ENCODE results near the gene SAMM50.
"Not testable (repeated sequence)": the region's sequence is repeated elsewhere in the genome, so short reads cannot be mapped to it uniquely, and the experiment has no call there.

SAMM50 gene

DNA sequence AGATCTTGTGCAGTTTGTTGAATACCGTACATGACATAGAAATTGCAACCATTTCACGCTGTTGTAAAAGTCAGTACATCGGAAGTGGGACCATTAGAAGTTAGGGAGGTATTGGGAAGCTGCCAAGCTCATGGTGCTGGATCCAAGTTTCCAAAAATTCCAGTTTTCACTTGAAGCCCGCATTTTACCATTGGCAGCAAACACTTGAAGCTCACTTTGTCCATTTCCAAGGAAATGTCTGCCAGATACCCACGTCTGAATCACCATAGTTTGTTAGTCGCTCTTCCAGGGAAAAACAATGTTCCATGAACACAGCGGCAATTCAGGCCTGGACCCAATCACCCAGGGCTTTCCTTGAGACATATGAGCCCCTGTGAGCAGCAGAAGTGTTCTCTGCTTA is 46.3 kb downstream of the SAMM50 start:
- DNase-seq (ENCODE audit: low read depth): no peak

DNA sequence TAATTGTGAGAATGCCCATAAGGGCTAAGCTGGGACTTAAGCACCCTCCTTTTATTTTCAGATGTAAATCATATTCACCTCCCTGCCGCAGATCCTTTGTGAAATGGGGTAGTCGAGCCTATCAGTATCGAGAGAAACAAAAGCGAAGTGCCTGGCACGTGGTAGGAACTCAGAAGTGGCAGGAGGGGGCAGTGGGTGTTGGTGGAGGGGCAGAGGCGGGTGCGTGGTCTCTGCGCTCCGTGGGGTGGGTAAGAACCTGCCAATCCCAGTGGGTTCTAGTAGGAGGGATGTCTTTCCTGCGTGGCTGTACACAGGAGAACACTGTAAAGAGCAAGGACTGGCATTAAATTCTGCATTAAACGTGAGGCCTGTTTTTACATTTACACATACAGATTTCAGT is 47.1 kb downstream of the SAMM50 start:
- no peak for DNase-seq (ENCODE audit: low read depth)

DNA sequence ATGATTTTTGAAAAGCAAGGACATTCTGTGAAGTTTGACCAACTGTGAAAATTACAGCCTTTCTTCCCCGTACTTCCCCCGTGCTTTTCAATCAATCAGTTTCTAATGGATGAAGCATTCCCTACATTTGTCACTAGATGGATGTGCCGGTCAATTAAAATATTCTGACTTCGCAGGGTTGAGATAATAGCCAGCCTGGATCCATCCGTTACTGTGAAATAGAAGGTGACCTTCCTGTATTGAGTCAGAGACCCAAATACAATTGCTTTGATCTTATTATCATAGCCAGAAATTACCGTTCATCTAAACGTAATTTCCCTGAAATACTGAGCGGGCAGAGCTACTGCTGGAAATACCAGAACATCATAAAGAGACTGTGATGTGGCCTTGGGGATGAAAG is 47.8 kb downstream of the SAMM50 start:
- DNase-seq (ENCODE audit: low read depth): no peak

DNA sequence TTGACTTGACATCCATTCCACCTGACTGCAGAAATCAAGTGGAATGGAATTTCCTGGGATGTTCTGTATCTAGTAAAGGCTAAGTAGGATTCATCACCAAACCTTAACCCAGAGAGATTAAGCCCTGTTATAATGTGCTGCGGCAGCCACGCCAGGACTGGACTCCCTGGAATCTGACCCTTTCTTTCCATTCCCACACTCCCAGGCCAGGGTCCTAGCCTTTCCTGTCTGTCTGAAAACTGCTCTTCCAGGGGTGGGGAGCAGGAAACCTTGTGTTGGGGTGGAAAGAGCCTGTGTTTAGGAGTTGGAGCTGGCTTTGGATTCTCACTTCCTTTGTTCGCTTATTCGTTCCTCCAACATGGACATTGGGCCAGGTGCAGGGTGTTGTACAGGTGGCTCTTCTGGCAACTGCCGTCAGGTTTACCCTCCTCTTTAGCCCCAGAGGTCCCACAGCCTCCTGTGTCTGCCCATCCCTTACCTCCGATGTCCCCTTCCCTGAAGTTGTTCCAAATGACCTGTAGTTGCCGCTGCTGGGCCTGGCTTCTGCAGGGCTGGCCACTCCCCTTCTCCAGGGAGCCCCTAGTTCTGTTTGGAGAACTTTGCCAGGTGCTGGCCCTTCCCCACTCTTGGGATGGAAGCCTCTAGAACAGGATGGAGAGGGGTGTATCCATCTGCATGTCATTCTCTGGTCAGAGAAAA is 48.3 kb downstream of the SAMM50 start:
- no peak for DNase-seq (ENCODE audit: low read depth)

DNA sequence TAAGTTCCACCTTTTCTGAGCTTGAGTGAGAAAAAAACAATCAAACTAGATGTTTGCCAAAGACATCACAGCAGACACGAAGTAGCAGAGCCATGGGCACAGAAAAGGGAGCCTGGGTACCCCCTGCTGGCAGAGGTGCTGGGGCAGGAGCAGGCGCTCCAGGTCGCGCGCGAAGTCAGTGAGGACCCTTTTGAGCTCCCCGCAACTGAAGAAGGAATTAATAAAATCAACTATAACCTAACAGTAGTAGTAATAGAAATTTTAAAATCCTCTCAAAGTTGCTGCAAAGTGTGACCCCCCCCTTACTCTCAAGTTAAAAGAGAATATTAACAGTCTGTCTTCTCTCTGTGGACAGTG is 48.8 kb downstream of the SAMM50 start:
- no peak for DNase-seq (ENCODE audit: low read depth)

DNA sequence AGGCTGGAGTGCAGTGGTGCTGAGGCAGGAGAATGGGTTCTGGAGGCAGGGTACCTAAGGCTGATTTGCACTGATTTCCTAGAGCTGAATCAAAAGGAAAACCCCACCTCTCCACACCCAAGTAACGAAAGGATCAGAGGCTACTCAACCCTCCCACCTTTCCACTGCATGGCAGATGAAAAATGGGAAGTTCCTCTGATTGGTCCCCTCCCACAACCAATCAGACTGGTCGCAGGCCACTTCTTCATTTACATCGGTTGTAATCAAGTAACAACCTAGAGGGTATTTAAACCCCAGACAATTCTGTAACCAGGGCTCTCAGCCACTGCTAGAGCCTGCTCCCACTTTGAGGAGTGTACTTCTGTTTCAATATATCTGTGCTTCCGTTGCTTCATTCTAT is 50.3 kb downstream of the SAMM50 start:
- DNase-seq (ENCODE audit: low read depth): no peak

DNA sequence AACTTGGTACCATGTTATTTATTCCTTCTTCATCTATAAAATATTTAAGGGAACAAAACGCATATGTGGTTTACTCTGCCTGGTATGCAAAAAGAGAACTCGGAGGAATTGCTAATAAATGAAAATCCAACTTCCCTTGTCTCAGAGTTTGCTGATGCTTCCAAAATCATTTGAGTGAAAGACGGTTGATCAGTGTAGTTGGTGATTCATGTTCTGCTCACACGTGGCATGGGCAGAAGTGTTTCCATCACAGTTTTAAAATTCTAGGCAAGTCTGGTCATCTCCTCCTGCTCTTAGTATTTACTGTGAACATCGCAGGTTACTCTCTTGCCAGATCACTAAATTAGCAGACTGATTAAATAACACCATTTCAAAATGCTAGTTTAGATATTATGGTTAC is 56.9 kb downstream of the SAMM50 start:
- DNase-seq (ENCODE audit: low read depth): no peak

DNA sequence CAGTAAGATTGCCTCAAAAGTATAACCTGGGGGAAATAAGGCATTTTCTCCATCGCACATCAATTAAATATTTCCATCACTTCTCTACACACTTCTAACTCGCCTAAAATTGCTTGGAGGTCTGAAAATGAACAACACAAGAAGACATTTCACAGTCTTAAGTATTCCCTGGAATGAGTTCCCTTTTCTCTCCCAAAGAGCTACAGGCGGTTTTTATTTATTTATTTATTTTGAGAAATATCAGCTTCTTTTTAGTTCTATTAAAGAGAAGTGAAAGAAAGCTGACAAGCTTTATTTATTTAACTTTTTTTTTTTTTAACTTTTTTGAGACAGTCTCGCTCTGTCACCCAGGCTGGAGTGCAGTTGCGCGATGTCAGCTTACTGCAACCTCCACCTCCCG is 57.3 kb downstream of the SAMM50 start:
- no peak for DNase-seq (ENCODE audit: low read depth)

DNA sequence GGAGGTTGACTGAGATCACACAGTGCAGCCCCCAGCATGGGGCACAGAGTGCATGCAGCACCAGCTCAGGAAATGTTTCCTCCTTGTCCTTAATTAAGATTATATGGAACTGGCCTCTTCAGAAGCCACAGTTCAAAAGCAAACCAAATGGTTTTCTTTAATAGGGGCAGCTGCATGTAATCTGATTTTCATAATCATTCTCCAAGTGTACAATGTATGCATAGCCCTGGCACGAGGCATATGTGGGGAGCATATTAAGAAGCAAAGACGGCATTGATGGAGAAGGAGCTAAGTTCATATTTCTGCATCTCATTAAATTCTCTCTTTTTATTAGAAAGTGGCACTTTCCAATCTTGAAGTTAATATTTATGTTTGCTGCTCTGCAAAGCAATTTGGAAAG is 59.0 kb downstream of the SAMM50 start:
- no peak for DNase-seq (ENCODE audit: low read depth)

DNA sequence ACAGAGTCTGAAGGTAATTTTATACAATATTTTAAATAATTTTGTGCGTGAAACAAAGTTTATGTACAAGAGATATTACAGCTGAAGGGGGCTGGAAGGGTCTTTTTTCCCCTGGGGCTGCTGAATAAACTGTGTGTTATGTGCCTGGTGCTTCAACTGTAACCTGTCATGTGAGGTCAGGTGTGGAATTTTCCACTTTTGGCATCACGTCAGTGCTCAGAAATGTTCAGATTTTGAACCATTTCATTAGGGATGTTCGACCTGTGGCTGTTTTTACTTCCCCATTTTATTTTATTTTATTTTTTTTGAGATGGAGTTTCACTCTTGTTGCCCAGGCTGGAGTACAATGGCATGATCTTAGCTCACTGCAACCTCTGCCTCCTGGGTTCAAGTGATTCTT is 61.3 kb downstream of the SAMM50 start:
- DNase-seq (ENCODE audit: low read depth): not testable (repeated sequence)

DNA sequence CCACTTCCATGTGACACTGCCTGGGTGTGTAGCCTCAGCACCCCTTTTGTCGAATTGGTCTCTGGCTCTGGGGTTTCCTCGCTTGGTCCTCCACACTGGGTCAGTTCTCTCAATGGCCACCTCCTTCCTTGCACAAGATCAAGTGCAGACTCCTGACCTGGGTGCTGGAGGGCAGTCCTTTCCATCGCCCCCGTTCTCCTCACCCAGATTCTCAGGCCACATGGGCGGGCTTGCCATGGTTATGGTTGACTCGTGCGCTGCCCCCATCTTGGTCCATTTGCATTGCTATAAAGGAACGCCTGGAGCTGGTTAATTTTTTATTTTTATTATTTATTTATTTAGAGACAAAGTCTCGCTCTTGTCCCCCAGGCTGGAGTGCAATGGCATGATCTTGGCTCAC is 63.4 kb downstream of the SAMM50 start:
- DNase-seq (ENCODE audit: low read depth): no peak

DNA sequence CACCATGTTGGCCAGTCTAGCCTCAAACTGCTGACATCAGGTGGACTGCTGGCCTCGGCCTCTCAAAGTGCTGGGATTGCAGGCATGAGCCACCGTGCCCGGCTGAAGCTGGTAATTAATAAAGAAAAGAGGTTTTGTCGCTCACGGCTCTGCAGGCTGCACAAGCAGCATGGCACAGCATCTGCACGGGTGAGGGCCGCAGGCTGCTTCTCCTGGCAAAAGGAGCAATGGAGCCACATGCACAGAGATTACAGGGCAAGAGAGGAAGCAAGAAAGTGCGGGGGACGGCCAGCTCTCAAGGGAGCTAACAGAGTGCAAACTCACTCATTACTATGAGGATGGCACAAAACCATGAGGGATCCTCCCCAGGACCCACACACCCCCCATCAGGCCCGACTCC is 64.2 kb downstream of the SAMM50 start:
- no peak for DNase-seq (ENCODE audit: low read depth)

DNA sequence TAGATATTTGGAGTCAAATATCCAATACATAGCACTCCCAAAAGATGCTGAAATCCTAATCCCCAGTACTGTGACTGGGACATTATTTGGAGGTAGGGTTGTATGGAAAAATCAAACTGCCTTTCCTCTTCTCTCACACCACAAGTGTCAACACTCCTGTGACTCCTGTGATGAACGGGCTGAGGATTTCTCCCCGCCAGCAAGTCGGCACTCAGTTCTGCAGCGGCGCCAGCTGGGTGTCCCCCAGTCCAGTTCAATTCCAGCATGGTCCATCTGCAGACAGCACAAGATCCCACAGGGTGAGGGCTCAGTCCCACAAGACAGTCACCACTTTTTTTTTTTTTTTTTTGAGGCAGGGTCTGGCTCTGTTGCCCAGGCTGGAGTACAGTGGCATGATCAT is 64.6 kb downstream of the SAMM50 start:
- no peak for DNase-seq (ENCODE audit: low read depth)

DNA sequence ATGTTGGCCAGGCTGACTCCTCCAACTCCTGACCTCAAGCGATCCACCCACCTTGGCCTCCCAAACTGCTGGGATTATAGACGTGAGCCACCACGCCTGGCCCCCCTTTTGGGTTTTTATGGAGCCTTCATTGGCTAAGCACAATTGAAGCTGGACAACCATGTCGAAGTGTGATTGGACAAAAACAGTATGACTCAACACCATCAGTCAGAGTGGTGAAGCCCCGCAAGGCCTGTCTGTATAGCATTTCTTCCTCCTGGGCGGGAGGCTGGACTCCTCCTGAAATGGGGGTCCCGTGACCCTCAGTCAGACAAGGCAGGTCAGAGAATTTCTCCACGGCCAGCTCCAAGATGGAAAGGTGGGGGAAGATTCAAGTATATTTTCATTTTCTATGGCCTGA is 65.7 kb downstream of the SAMM50 start:
- DNase-seq (ENCODE audit: low read depth): no peak

DNA sequence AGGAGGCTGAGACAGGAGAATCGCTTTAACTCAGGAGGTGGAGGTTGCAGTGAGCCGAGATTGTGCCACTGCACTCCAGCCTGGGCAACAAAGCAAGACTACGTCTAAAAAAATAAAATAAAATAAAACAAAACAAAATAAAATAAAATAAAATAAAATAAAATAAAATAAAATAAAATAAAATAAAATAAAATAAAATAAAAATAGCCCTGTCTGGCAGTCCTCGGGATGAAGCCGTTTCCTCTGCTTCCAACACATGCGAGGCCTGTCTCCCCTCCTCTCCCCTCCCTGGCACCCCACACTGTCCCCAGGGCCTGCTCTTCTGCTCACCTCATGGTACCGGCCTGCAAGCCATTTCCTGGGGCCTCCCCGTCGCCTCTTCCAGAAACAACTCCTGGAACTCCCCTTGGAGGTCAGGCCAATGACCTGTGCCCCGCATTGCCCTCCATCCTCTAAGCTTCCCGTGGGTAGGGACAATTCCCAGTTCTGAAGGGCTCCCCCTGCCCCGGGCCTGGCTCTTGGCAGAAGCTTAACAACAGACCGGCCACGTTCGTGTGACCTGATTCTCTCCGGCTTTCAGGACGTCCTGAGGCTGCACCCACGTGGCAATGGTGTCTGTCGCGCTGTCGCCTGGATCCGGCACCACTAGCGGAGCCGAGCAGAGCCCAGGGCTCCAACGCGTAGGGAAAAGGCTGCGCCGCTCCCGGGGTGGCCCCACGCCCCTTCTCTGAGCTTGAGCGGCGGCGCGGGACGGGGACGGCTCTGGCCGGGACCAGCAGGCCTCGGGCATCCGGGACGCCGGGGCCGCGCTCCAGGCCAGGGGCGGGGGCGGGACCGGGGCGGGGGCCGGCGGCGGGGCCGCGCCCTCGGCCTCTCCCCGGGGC is 68.4 kb downstream of the SAMM50 start:
- DNase-seq (ENCODE audit: low read depth): peak; percentile 6

DNA sequence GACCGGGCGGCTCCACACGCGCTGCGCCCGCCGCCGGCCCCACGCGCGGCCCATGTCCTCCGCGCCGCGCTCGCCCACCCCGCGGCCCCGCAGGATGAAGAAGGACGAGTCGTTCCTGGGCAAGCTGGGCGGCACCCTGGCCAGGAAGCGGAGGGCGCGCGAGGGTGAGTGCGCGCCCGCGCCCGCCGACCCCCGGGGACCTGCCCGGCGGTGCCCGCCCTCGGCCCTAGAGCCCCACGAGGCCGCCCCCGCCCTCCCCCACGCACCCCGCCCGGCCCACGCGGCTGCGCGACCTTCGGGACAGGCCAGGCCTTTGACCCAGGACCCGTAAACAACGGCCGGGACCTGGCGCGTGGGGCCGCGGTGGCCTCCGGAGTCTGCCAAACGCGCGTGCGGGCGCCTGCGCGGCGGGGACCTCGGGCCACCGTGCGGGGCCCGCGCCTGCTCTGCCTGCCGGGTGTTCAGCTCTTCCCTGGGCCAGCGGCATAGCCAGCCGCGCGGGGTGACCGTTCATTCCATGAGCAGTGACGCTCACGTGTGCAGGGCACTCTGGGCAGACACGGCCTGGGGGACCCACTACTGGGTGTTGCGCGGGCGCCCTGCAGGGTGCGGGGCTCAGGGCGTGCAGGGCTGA is 69.2 kb downstream of the SAMM50 start, which contains the start of gene PARVB:
Gene PARVB (plus strand): TSS at position 15 of the 634 bp plus-strand sequence. CDS start 38 bp downstream, at position 53.
- DNase-seq (ENCODE audit: low read depth): no peak

DNA sequence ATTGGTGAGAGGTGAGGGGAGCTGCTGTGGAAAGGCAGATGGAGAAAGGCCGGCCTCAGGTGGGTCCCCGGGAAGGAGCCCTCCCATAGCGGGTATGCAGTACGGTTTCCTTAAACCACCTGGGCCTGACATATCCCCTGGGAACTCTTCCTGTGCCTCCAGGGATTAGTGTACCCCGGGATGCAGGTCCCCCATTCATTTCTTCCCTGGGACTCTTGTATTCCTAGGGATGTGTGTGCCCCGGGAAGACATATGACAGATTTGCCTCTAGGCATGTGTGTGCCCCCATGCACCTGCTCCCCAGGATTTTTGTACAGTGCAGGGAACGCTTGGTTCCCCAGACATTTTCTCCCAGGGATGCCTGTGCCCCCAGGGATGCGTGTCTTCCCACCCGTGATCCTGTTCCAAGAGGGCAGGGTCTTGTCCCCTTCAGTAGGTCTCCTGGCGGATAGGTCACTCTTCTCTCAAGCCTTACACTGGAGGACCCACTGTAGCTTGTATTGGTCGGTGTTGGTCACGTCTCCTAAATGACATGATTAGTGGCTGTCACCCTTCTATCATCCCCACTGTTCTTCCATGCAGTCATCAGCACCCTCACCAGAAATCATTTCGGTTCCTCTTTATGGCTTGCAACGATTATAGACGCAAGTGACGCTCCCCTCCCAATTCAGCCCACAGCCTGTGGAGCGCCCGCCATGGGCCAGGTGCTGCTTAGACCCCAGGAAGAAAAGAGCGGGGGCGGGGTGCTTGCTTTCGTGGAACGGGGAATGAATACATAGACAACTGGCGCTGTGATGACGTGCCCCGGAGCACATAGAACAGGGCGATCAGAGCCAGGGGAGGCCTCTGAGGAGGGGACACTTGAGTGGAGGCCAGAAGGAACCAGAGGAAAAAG is 70.2 kb downstream of the SAMM50 start:
- no peak for DNase-seq (ENCODE audit: low read depth)

DNA sequence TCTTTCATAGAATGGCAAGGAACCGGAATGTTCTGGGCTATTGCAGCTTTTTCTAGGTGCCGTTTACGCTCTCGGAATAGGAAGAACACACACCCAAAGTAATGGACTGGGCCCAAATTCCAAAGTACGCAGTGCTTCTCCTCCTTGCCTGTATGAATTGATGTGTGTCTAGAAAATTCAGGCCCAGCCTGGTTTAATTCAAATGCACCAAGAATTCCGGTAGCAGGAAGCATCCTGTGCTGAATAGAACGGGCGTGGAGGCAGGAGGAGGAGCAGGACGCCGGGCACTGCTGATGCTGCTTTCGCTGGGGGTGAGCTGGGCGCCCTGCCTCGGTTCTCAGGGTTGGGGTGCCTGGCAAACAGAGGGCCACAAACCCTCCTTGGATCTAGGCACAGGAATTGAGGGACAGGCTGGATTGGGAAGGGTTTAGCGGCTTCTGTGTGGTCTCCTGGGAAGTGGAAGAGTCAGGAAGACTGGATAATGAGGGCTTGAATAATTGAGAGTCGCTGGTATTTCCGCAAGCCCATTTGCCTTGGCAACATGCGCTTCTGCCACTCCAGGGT is 70.9 kb downstream of the SAMM50 start:
- DNase-seq (ENCODE audit: low read depth): no peak

DNA sequence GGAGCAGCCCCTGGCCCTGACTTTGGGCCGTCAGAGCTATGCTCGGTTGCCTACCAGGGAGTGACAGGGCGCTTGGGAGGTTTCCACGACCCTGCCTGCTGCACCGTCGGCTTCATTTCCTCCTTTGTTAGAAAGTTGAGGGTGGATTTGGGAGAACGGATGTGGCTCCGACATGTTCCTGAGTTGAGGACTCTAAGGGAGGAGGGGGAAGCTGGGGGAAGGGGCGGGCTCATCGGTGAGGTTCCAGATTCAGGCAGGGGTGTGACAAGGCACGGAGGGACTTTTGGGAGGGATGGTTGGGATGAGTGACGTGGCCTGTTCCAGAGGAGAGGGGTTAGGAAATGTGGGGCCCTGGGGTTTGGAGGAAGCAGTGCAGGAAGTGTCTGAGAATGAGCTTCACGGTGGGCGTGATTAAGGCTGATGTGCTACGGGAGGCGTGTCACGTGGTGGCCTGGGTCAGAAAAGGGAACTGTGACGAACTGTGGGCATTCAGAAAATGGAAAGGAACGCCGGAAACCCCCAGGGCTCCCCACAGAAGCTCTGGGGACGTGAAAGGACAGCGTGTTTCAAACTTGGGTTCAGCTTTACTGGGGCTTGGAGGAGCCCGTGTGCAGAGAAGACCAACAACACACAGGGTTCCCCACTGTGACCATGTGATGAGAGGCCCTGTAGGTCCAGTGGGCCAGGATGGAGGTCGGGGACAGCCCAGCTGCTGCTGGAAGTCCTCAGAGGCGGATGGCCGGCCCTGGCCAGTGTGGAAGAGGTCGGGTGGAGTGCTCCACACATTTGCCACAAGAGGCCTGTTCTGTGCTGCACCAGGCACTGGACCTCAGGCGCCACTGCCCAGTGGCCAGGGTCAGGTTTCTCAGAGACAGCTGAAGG is 71.6 kb downstream of the SAMM50 start:
- no peak for DNase-seq (ENCODE audit: low read depth)

DNA sequence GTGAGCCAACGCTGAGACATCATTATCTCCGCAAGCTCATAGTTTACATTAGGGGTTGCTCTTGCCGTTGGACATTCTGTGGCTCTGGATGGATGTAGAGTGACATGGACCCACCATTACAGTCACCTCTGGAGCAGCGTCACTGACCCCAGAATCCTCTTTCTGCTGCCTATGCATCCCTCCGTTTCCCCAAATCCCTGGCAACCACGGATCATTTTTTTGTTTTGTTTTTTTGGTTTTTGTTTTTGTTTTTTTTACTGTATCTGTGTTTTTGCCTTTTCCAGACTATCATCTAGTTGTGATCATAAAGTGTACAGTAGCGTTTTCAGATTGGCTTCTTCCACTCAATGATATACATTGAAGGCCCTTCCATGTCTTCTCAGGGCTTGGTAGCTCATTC is 72.8 kb downstream of the SAMM50 start:
- no peak for DNase-seq (ENCODE audit: low read depth)

DNA sequence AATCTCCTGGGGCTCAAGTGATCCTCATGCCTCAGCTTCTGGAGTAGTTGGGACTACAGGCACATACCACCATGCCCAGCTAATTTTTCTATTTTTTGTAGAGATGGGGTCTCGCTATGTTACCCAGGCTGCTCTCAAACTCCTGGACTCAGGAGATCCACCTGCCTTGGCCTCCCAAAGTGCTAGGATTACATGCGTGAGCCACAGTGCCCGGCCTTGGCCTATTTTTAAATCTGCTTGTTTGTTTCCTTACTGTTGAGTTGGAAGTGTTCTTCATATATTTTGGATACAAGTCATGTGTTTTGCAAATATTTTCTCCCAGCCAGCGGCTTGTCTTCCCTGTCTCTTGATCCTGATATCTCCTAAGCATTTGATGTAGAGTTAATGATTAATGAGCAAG is 73.8 kb downstream of the SAMM50 start:
- no peak for DNase-seq (ENCODE audit: low read depth)
